ENCODE data around the gene TUBGCP4. TPM values are rescaled to one million over a fixed set of nuclear protein-coding genes. Genes with fewer than 3 reads are reported as not detected.

Gene TUBGCP4
- total RNA-seq, 1 donor: 10.5 TPM

DNA sequence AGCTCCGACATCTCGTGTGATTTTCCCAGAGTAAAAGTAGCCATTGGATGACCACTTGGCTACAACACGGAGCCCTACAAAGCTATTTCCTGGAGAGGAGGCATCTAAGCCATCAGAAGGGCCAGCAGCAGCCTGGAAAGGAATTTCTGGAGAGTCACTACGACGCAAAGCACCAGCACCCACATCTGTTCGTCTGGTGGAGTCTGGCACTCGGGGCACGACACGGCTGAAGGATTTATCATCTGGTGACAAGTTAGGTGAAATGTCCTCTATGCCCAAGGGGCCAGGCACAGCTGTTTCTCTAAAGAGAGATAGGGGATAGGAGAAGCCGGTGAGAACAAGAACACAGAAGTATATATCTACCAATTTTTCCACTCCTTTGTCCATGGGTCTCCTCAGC lies 49.5 kb downstream of the TUBGCP4 start:
- TF ChIP-seq, protein P1, sequence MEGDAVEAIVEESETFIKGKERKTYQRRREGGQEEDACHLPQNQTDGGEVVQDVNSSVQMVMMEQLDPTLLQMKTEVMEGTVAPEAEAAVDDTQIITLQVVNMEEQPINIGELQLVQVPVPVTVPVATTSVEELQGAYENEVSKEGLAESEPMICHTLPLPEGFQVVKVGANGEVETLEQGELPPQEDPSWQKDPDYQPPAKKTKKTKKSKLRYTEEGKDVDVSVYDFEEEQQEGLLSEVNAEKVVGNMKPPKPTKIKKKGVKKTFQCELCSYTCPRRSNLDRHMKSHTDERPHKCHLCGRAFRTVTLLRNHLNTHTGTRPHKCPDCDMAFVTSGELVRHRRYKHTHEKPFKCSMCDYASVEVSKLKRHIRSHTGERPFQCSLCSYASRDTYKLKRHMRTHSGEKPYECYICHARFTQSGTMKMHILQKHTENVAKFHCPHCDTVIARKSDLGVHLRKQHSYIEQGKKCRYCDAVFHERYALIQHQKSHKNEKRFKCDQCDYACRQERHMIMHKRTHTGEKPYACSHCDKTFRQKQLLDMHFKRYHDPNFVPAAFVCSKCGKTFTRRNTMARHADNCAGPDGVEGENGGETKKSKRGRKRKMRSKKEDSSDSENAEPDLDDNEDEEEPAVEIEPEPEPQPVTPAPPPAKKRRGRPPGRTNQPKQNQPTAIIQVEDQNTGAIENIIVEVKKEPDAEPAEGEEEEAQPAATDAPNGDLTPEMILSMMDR (IDR thresholded peaks at IDR 0.05; ENCODE audit: extremely low read depth, low read depth, low read length): no peak
- H3K4me2 ChIP-seq (ENCODE audit: insufficient read depth, low read length): no peak overlapping the region
- peaks cover 7% of the 10 kb centered on the region for H4K20me1 ChIP-seq (ENCODE audit: insufficient read depth, low read length)
- H3K79me2 ChIP-seq (ENCODE audit: insufficient read depth, low read length): no peaks in the 10 kb centered on the region
- no peak for DNase-seq (ENCODE audit: insufficient read length, low spot score, missing footprints)
- no peaks in the 10 kb centered on the region for H3K27me3 ChIP-seq (ENCODE audit: insufficient read depth, low read length)
- H2AFZ ChIP-seq (ENCODE audit: low read length): no peak overlapping the region
- peaks cover 69% of the 10 kb centered on the region for H3K36me3 ChIP-seq (ENCODE audit: insufficient read depth, low read length)
- H3K27ac ChIP-seq (ENCODE audit: low read depth, low read length): no peak overlapping the region
- H3K4me3 ChIP-seq (ENCODE audit: insufficient read depth, low read length): no peak overlapping the region
- no peaks in the 10 kb centered on the region for H3K4me1 ChIP-seq (ENCODE audit: insufficient read depth, low read length)
- no peaks in the 10 kb centered on the region for H3K9me3 ChIP-seq (ENCODE audit: low read depth, low read length)

DNA sequence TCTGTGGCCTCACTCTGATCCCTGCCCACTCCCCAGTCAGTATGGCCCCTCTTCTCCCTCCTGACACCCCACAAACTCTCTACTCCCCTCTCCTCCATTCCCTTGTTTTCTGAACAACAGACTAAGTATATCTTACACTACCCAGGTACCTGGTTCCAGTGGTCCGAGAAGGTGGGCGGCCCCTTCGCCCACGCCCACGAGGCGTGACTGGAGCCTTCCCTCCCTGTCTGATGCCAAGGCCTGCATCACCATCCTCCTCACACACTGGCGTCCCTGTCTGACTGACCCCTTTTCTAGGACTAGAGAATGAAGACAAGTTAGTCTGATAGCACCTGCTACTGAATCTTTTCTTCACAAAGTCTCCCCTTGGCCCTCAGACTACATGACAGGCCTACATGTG lies 50.0 kb downstream of the TUBGCP4 start:
- Histone ChIP-seq H2AFZ (ENCODE audit: low read length) (no peak overlapping the region), H3K4me1 (ENCODE audit: insufficient read depth, low read length) (no peaks in the 10 kb centered on the region), H4K20me1 (ENCODE audit: insufficient read depth, low read length) (peaks cover 7% of the 10 kb centered on the region), H3K27ac (ENCODE audit: low read depth, low read length) (no peak overlapping the region), H3K79me2 (ENCODE audit: insufficient read depth, low read length) (no peaks in the 10 kb centered on the region), H3K4me3 (ENCODE audit: insufficient read depth, low read length) (no peak overlapping the region), H3K9me3 (ENCODE audit: low read depth, low read length) (no peaks in the 10 kb centered on the region), H3K36me3 (ENCODE audit: insufficient read depth, low read length) (peaks cover 66% of the 10 kb centered on the region), H3K4me2 (ENCODE audit: insufficient read depth, low read length) (no peak overlapping the region), H3K27me3 (ENCODE audit: insufficient read depth, low read length) (no peaks in the 10 kb centered on the region)
- TF ChIP-seq, protein P1 (IDR thresholded peaks at IDR 0.05; ENCODE audit: extremely low read depth, low read depth, low read length): no peak
- DNase-seq (ENCODE audit: insufficient read length, low spot score, missing footprints): no peak

DNA sequence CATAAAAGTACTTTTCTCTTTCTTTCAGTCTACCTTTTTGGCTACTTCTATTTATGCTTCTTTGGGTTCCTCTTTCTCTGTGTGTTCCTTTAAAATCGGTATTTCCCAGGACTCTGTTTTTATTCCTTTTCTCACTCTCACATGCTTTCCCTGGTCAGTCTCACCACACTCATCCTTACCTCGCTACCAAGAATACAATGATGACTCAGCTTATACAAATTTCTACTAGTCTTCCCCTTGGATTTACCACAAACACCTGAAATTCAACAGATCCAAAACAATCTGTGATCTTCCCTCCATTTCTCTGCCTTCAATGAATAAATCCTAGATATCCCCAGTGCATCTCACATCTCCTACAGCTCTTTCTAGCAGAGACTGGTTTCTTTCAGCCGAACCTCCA lies 52.9 kb downstream of the TUBGCP4 start:
- H3K4me2 ChIP-seq (ENCODE audit: insufficient read depth, low read length): no peak overlapping the region
- H3K27ac ChIP-seq (ENCODE audit: low read depth, low read length): no peak overlapping the region
- H3K4me3 ChIP-seq (ENCODE audit: insufficient read depth, low read length): no peak overlapping the region
- H4K20me1 ChIP-seq (ENCODE audit: insufficient read depth, low read length): peaks cover 11% of the 10 kb centered on the region
- H3K4me1 ChIP-seq (ENCODE audit: insufficient read depth, low read length): no peaks in the 10 kb centered on the region
- no peaks in the 10 kb centered on the region for H3K9me3 ChIP-seq (ENCODE audit: low read depth, low read length)
- H3K27me3 ChIP-seq (ENCODE audit: insufficient read depth, low read length): no peaks in the 10 kb centered on the region
- DNase-seq (ENCODE audit: insufficient read length, low spot score, missing footprints): no peak
- no peaks in the 10 kb centered on the region for H3K79me2 ChIP-seq (ENCODE audit: insufficient read depth, low read length)
- TF ChIP-seq, protein P1 (IDR thresholded peaks at IDR 0.05; ENCODE audit: extremely low read depth, low read depth, low read length): no peak
- H3K36me3 ChIP-seq (ENCODE audit: insufficient read depth, low read length): peaks cover 63% of the 10 kb centered on the region
- H2AFZ ChIP-seq (ENCODE audit: low read length): no peak overlapping the region

DNA sequence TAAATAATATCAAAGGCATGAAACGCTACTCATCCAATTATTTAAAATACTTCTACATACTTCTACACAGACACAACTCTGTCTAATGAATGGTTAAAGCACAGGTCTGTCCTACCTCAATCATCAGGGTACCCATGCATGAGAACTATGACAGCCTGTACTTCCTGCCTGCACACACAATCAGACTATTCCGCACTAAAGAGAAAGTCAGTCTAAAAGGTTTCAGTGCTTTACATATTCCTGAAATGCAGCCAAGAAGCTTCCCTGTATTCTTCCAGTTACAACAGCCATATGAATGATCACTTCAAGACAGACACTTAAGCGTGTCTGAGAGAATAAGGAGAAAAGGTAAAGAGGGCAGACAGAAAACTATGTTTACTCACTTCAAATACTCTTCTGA lies 58.8 kb downstream of the TUBGCP4 start:
- no peak overlapping the region for H3K4me2 ChIP-seq (ENCODE audit: insufficient read depth, low read length)
- DNase-seq (ENCODE audit: insufficient read length, low spot score, missing footprints): no peak
- H3K4me3 ChIP-seq (ENCODE audit: insufficient read depth, low read length): no peak overlapping the region
- peaks cover 5% of the 10 kb centered on the region for H3K4me1 ChIP-seq (ENCODE audit: insufficient read depth, low read length)
- H3K79me2 ChIP-seq (ENCODE audit: insufficient read depth, low read length): no peaks in the 10 kb centered on the region
- H3K27me3 ChIP-seq (ENCODE audit: insufficient read depth, low read length): no peaks in the 10 kb centered on the region
- TF ChIP-seq, protein P1 (IDR thresholded peaks at IDR 0.05; ENCODE audit: extremely low read depth, low read depth, low read length): no peak
- H3K27ac ChIP-seq (ENCODE audit: low read depth, low read length): no peak overlapping the region
- peaks cover 63% of the 10 kb centered on the region for H3K36me3 ChIP-seq (ENCODE audit: insufficient read depth, low read length)
- H4K20me1 ChIP-seq (ENCODE audit: insufficient read depth, low read length): peaks cover 4% of the 10 kb centered on the region
- H3K9me3 ChIP-seq (ENCODE audit: low read depth, low read length): no peaks in the 10 kb centered on the region
- H2AFZ ChIP-seq (ENCODE audit: low read length): no peak overlapping the region
